ENCODE results near the gene PSMB2. TPM values are rescaled to one million over a fixed set of nuclear protein-coding genes. Genes with fewer than 3 reads are reported as not detected.

Gene PSMB2
- total RNA-seq, 2 experiments from 2014 or later, result 78.6 to 95.7 TPM

DNA sequence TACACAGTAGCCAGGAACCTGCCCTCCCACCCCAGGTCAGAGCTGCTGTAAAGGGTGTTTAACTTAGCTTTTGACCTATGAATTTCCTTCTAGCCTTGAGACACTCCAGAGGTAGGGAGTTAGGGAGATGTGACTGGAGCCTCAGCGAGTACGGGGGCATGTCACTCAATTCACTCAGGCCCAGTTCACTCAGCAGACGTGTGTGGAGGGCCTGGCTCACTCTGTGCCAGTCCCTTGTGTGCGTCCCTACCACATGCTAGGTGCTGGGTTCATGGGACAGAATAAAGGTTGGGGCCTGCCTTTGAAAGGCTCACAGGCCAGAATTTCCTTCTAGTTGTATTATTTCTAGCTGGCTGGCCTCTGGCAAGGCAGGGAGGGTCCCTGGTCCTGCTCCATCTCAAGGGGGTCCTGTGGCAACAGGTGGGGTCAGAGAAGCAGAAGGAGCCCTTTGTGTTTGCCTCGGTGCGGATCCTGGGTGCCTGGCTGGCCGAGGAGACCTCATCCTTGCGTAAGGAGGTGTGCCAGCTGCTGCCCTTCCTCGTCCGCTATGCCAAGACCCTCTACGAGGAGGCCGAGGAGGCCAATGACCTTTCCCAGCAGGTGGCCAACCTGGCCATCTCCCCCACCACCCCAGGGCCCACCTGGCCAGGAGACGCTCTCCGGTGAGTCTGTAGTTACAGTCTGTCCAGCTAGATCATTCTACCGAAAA lies 79.2 kb downstream of the PSMB2 start:
- Mint-ChIP-seq H3K4me3 (no peak overlapping the region), H3K9me3 (no peaks in the 10 kb centered on the region), H3K4me1 (peaks cover 32% of the 10 kb centered on the region), H3K36me3 (ENCODE audit: low read depth) (peaks cover 14% of the 10 kb centered on the region), H3K27ac (no peak overlapping the region), H3K27me3 (no peaks in the 10 kb centered on the region)
- DNase-seq, result no peak
- CTCF ChIA-PET, result interaction anchor here (2.7 kb wide), 1 partner anchor 111 kb away, joined by 13 read pairs; no protein-coding TSS in a partner anchor
- POLR2A ChIA-PET, result no interaction called here

- Mint-ChIP-seq H3K36me3 (ENCODE audit: low read depth) (peaks cover 14% of the 10 kb centered on the region), H3K4me1 (peaks cover 36% of the 10 kb centered on the region), H3K27me3 (no peaks in the 10 kb centered on the region), H3K9me3 (no peaks in the 10 kb centered on the region), H3K27ac (no peak overlapping the region), H3K4me3 (no peak overlapping the region)
- no peak for DNase-seq
- ChIA-PET CTCF (interaction anchor here (0.7 to 2.7 kb wide), 4 partner anchors 10 to 119 kb away, joined by 3 to 13 read pairs (median 7); partner anchors contain the start of gene TFAP2E), POLR2A (no interaction called here)
Measured at GRCh38 chr1:35561297-35561971, 79.9 kb downstream of the PSMB2 start.

- H3K36me3 Mint-ChIP-seq (ENCODE audit: low read depth), result peaks cover 14% of the 10 kb centered on the region
- no peak overlapping the region for H3K27ac Mint-ChIP-seq
- DNase-seq, result no peak
- no peaks in the 10 kb centered on the region for H3K9me3 Mint-ChIP-seq
- H3K4me3 Mint-ChIP-seq, result no peak overlapping the region
- peaks cover 45% of the 10 kb centered on the region for H3K4me1 Mint-ChIP-seq
- CTCF ChIA-PET, result interaction anchor here (0.7 to 2.7 kb wide), 7 partner anchors 8 to 209 kb away, joined by 3 to 13 read pairs (median 4); partner anchors contain the start of genes CLSPN and TFAP2E
- H3K27me3 Mint-ChIP-seq, result no peaks in the 10 kb centered on the region
- POLR2A ChIA-PET, result no interaction called here
Measured at GRCh38 chr1:35560256-35561225, 80.8 kb downstream of the PSMB2 start.

- Mint-ChIP-seq H3K9me3 (no peaks in the 10 kb centered on the region), H3K27me3 (no peaks in the 10 kb centered on the region), H3K36me3 (ENCODE audit: low read depth) (peaks cover 9% of the 10 kb centered on the region), H3K4me3 (peak overlapping the region; percentile 33), H3K4me1 (peaks cover 50% of the 10 kb centered on the region), H3K27ac (peak overlapping the region; percentile 54)
- POLR2A ChIA-PET, result no interaction called here
- CTCF ChIA-PET, result interaction anchor here (1.4 to 2.3 kb wide), 4 partner anchors 10 to 210 kb away, joined by 3 to 8 read pairs (median 4); partner anchors contain the start of genes CLSPN and TFAP2E
- DNase-seq, result no peak
Measured at GRCh38 chr1:35559317-35559944, 81.9 kb downstream of the PSMB2 start.

- ChIA-PET CTCF (interaction anchor here (0.6 to 2.4 kb wide), 5 partner anchors 10 to 211 kb away, joined by 3 to 8 read pairs (median 4); partner anchors contain the start of genes CLSPN and TFAP2E), POLR2A (no interaction called here)
- Mint-ChIP-seq H3K4me1 (peaks cover 52% of the 10 kb centered on the region), H3K4me3 (peak overlapping the region; percentile 97), H3K9me3 (no peaks in the 10 kb centered on the region), H3K27ac (peak overlapping the region; percentile 98), H3K36me3 (ENCODE audit: low read depth) (peaks cover 9% of the 10 kb centered on the region), H3K27me3 (no peaks in the 10 kb centered on the region)
- no peak for DNase-seq
Measured at GRCh38 chr1:35558374-35559316, 82.7 kb downstream of the PSMB2 start.

DNA sequence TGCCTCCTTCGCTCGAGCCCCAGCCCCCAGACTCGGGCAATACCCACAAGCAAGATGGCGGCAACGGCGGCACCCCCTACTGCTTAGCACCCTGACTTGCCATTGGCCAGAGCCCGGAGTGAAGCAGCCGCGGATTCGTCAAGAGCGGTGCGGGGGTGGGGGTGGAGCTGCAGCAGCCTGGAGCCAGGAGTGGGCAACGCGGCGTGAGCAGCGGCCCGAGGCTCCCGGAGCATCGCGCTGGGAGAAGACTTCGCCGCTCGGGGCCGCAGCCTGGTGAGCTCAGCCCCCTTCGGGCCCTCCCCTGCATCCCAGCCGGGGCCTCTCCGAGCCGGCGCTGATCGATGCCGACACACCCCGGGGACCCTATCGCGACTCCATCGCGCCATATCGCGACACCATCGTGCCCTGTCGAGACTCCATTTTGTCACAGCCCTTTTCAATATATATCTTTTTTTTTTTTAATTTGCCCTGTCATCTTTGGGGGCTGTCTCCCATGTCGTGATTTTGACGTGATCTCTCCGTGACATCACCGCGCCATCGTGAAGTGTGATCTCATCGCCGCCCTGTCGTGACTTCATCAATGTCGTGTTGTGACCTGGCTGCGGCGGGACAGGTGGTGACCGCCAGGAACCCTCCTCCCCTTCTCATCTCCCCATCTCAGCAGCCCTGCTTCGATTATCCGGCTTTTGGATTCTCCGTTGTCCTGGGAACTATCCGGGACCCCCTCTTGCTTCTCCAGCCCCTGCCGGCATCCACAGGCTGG lies 83.5 kb downstream of the PSMB2 start, which contains the start of gene NCDN:
Gene NCDN (plus strand): TSS at position 189 of the 763 bp plus-strand sequence. CDS start 392 bp downstream, at position 581.
- Mint-ChIP-seq H3K4me3 (peak within 1 kb of the TSS; percentile 97), H3K4me1 (peaks cover 50% of the 10 kb centered on the region), H3K36me3 (ENCODE audit: low read depth) (peaks cover 16% of the 10 kb centered on the region), H3K9me3 (no peaks in the 10 kb centered on the region), H3K27ac (peak within 1 kb of the TSS; percentile 98), H3K27me3 (no peaks in the 10 kb centered on the region)
- ChIA-PET POLR2A (interaction anchor here (0.7 to 1.0 kb wide), 2 partner anchors 19 to 48 kb away, joined by 4 to 13 read pairs; no protein-coding TSS in a partner anchor), CTCF (interaction anchor here (0.6 to 2.4 kb wide), 6 partner anchors 9 to 170 kb away, joined by 3 to 7 read pairs (median 4); no protein-coding TSS in a partner anchor)
- DNase-seq, result peak; percentile 97

- H3K36me3 Mint-ChIP-seq (ENCODE audit: low read depth), result peaks cover 22% of the 10 kb centered on the region
- H3K4me1 Mint-ChIP-seq, result peaks cover 46% of the 10 kb centered on the region
- POLR2A ChIA-PET, result interaction anchor here (0.7 to 1.0 kb wide), 2 partner anchors 18 to 47 kb away, joined by 4 to 13 read pairs; no protein-coding TSS in a partner anchor
- no peaks in the 10 kb centered on the region for H3K9me3 Mint-ChIP-seq
- peak within 1 kb of the TSS; percentile 98 for H3K27ac Mint-ChIP-seq
- peak within 1 kb of the TSS; percentile 97 for H3K4me3 Mint-ChIP-seq
- CTCF ChIA-PET, result interaction anchor here (0.6 to 2.4 kb wide), 11 partner anchors 10 to 242 kb away, joined by 3 to 7 read pairs (median 4); no protein-coding TSS in a partner anchor
- H3K27me3 Mint-ChIP-seq, result no peaks in the 10 kb centered on the region
- DNase-seq, result no peak
Measured at GRCh38 chr1:35557118-35557610, 84.2 kb downstream of the PSMB2 start, which contains the start of gene KIAA0319L. KIAA0319L (minus strand) TSS chr1:35557403; CDS start chr1:35554491, 2,912 bp downstream.

DNA sequence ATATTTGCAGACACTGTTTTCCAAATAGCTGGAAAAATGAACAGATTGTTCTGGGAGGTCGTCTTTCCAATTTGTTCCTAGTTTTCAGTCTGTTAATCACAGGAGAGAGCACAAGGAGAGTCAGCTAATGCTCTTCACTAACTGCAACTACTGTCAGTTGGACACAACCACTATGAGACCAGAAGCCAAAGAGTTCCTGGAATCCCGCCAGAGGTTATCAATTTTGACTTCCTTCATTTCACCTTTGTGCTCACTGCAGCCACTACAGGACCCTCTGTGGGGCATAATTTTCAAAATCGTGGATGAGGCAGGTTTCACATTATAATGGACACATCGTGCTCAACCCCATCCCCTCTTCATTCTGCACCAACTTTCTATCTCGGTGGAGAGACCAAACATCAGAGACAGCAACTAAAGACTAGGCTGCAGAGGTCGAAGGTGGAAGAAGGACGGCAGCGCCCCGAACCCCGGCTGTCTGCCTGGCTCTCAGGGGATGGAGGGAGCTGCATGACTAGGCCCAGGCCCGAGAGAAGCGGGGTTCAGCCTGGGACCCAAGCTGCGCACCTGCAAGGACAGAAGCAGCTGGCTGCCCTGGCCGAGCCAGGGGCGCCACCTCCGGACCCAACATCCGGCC lies 84.7 kb downstream of the PSMB2 start:
- CTCF ChIA-PET, result interaction anchor here (0.6 to 2.4 kb wide), 11 partner anchors 8 to 242 kb away, joined by 3 to 7 read pairs (median 4); no protein-coding TSS in a partner anchor
- peaks cover 45% of the 10 kb centered on the region for H3K4me1 Mint-ChIP-seq
- POLR2A ChIA-PET, result no interaction called here

DNA sequence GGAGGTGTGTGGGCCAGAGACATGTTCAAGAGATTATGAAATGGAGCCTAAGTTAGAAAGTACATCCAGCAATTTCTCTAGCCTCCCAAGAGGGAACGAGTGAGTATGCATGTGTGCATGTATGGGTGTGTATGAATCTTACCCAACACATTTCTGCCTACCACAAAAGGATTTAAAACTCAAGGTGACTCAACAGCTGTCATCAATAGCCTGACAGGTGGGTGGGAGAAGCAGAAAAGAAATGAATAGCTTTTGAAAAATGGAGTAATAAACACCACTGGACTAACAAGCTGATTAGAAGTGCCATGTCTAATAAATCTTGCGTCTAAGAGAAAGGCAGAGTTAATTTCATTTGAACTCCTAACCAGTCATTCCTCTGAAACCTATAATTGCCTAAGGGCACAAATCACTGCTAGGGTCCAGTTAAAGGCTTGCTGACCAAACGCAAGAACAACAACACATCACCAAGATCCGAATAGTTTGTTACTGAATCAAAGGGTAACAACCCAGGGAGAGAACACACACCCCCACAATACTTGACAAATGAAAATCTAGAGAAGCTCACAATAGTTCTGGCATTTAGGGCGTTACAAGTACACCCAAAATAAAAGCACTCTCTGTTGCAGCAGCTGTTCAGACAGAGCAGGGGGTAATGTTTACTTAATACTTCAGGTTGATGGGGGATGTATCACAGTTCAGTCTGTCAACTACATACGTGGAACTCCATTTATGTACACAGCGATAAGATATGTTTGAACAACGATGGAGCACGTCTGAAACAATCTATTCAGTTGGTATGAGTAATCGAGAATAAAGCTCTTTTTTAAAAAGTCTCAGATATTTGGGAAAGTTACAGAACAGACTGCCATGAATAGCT lies 85.5 kb downstream of the PSMB2 start:
- Mint-ChIP-seq H3K4me1 (peaks cover 42% of the 10 kb centered on the region), H3K4me3 (peak overlapping the region; percentile 97), H3K9me3 (no peaks in the 10 kb centered on the region), H3K27me3 (no peaks in the 10 kb centered on the region), H3K36me3 (ENCODE audit: low read depth) (peaks cover 22% of the 10 kb centered on the region), H3K27ac (peak overlapping the region; percentile 86)
- CTCF ChIA-PET, result interaction anchor here (1.0 to 2.4 kb wide), 6 partner anchors 9 to 112 kb away, joined by 3 to 7 read pairs (median 4); no protein-coding TSS in a partner anchor
- DNase-seq, result no peak
- POLR2A ChIA-PET, result no interaction called here

More for the DNA sequence above, 84.7 kb downstream of the PSMB2 start:
- peak overlapping the region; percentile 97 for H3K4me3 Mint-ChIP-seq
- no peaks in the 10 kb centered on the region for H3K27me3 Mint-ChIP-seq
- H3K36me3 Mint-ChIP-seq (ENCODE audit: low read depth), result peaks cover 27% of the 10 kb centered on the region
- peak; percentile 27 for DNase-seq
- no peaks in the 10 kb centered on the region for H3K9me3 Mint-ChIP-seq
- peak overlapping the region; percentile 86 for H3K27ac Mint-ChIP-seq

All from activated CD4-positive, alpha-beta T cell treated with anti-CD3 and anti-CD28 coated beads, Interleukin-2, amount 10 ng/mL, durations not matched to agents 7 days and 5 days (primary cell).